SK-N-SH (cell line): ENCODE results near the gene SCAANT1. TPM values are rescaled to one million over a fixed set of nuclear protein-coding genes. Genes with fewer than 3 reads are reported as not detected.

Experiments used
- CTCF ChIA-PET: fragments of 300-600, 350-600 bp; formaldehyde crosslinking; extraction: SDS; loops from one replicate; lab custom pipeline; 2021; lab: Yijun Ruan, JAX
- POLR2A ChIA-PET: fragments of 350-600 bp; sonication (Branson Sonifier 250); formaldehyde crosslinking; extraction: SDS; loops from one replicate; lab custom pipeline; 2020; ENCODE audit warnings: antibody characterized with exemption, inconsistent platforms; lab: Yijun Ruan, JAX
- DNase-seq: peaks from one replicate; pipeline ENCODE4 v3.0.0; 2012
- H2AFZ ChIP-seq: fragments of 200-600 bp; sonication (generic); 2 replicates; pipeline ENCODE4 v1.8.1; 2016; ENCODE audit warnings: antibody characterized with exemption, mild to moderate bottlenecking, low read depth
- H3F3A ChIP-seq: fragments of 200-600 bp; sonication (generic); replicated peaks from 2 replicates; pipeline ENCODE3; 2016; ENCODE audit warnings: antibody characterized with exemption, mild to moderate bottlenecking; ENCODE audit not compliant: insufficient read depth
- H3K27ac ChIP-seq, 2 experiments: fragments of 200-500 bp in 1 of 2; fragments of 200-600 bp in 1 of 2; sonication (Bioruptor generic) in 1 of 2; sonication (generic), shearing (Covaris generic) in 1 of 2; 2 replicates each; pipeline versions ENCODE4 v1.5.1 to v1.6.1; 2014 to 2016; ENCODE audit warnings: low read depth in 2 of 2, inconsistent platforms in 1 of 2, low read length in 1 of 2, mild to moderate bottlenecking in 1 of 2, mixed read lengths in 1 of 2
- H3K27me3 ChIP-seq: fragments of 200-600 bp; sonication (generic), shearing (Covaris generic); 2 replicates; pipeline ENCODE4 v1.6.1; 2016; ENCODE audit warnings: mixed run types; ENCODE audit not compliant: insufficient read depth
- H3K36me3 ChIP-seq, 2 experiments: fragments of 200-500 bp in 1 of 2; fragments of 200-600 bp in 1 of 2; sonication (Bioruptor generic) in 1 of 2; sonication (generic) in 1 of 2; replicated peaks in 1 of 2; 2 replicates each; pipeline versions ENCODE3 to v1.5.1; 2014 to 2016; ENCODE audit warnings: low read length in 1 of 2, mild to moderate bottlenecking in 1 of 2; ENCODE audit not compliant: insufficient read depth in 2 of 2, control insufficient read depth in 1 of 2
- H3K4me1 ChIP-seq, 2 experiments: fragments of 200-500 bp in 1 of 2; fragments of 200-600 bp in 1 of 2; sonication (Bioruptor generic) in 1 of 2; sonication (generic), shearing (Covaris generic) in 1 of 2; 2 replicates each; pipeline versions ENCODE4 v1.5.1 to v1.6.1; 2014 to 2016; ENCODE audit warnings: low read depth in 1 of 2, low read length in 1 of 2, mixed run types in 1 of 2; ENCODE audit not compliant: insufficient read depth in 2 of 2, control insufficient read depth in 1 of 2
- H3K4me2 ChIP-seq: fragments of 200-600 bp; sonication (generic), shearing (Covaris generic); 2 replicates; pipeline ENCODE4 v1.6.1; 2017; ENCODE audit warnings: mixed run types
- H3K4me3 ChIP-seq, 2 experiments: fragments of 200-500 bp in 1 of 2; fragments of 200-600 bp in 1 of 2; sonication (Bioruptor generic) in 1 of 2; sonication (generic), shearing (Covaris generic) in 1 of 2; 2 replicates each; pipeline versions ENCODE4 v1.5.1 to v1.8.1; 2014 to 2016; ENCODE audit warnings: low read depth in 2 of 2, inconsistent platforms in 1 of 2, low read length in 1 of 2, mild to moderate bottlenecking in 1 of 2, mixed read lengths in 1 of 2, moderate library complexity in 1 of 2
- H3K79me2 ChIP-seq: fragments of 200-600 bp; sonication (generic); 2 replicates; pipeline ENCODE4 v1.8.1; 2017; ENCODE audit warnings: mild to moderate bottlenecking; ENCODE audit not compliant: insufficient read depth
- H3K9ac ChIP-seq: fragments of 200-600 bp; sonication (generic); 2 replicates; pipeline ENCODE4 v1.6.1; 2017; ENCODE audit warnings: mixed run types
- H3K9me2 ChIP-seq: fragments of 200-600 bp; sonication (generic); 2 replicates; pipeline ENCODE4 v1.6.1; 2017; ENCODE audit warnings: mixed run types
- H3K9me3 ChIP-seq: fragments of 200-600 bp; sonication (generic); 2 replicates; pipeline ENCODE4 v1.6.1; 2017; ENCODE audit warnings: mixed run types, mild to moderate bottlenecking, moderate library complexity
- H4K20me1 ChIP-seq: fragments of 200-600 bp; sonication (generic); 2 replicates; pipeline ENCODE4 v1.6.1; 2017; ENCODE audit warnings: mild to moderate bottlenecking, mixed run types; ENCODE audit not compliant: insufficient read depth
- EP300 ChIP-seq, 2 experiments: IDR thresholded peaks; 2 replicates each; pipeline versions ENCODE4 v1.4.0 to v1.6.1; 2012; ENCODE audit warnings: borderline replicate concordance in 1 of 2, low read depth in 1 of 2, low read length in 1 of 2
- FOXM1 ChIP-seq: IDR thresholded peaks from 2 replicates; pipeline ENCODE4 v1.4.0; 2012; ENCODE audit warnings: low read depth, mild to moderate bottlenecking
- JUND ChIP-seq: IDR thresholded peaks from 2 replicates; pipeline ENCODE4 v1.4.0; 2012
- TAF1 ChIP-seq: IDR thresholded peaks from 2 replicates; pipeline ENCODE4 v1.6.1; 2012; ENCODE audit warnings: low read depth, mild to moderate bottlenecking, low read length, moderate library complexity, borderline replicate concordance
- TCF12 ChIP-seq: IDR thresholded peaks from 2 replicates; pipeline ENCODE4 v1.4.0; 2012
- TEAD4 ChIP-seq: IDR thresholded peaks from 2 replicates; pipeline ENCODE4 v1.4.0; 2012; ENCODE audit warnings: mild to moderate bottlenecking, borderline replicate concordance; ENCODE audit not compliant: insufficient read depth
- whole genome bisulfite sequencing: methylation state at CpG from one replicate; pipeline ENCODE4 v1.1.6; 2017; ENCODE audit warnings: low lambda C conversion rate; 5-methylcytosine and 5-hydroxymethylcytosine counted together
- polyA plus RNA-seq, 3 experiments: library from polyadenylated mRNA; depleted of rRNA; stranded (reverse); fragments of >200 nt; gene quantifications; 2 replicates each; pipeline ENCODE4 v1.2.3, GENCODE V29; 2012
- TF ChIP-seq, protein P1 (sequence below): IDR thresholded peaks from 2 replicates; pipeline ENCODE4 v1.4.0; 2012; ENCODE audit warnings: low read depth, borderline replicate concordance
- TF ChIP-seq, protein P2 (sequence below): IDR thresholded peaks from 2 replicates; pipeline ENCODE4 v1.6.1; 2012; ENCODE audit warnings: mild to moderate bottlenecking, low read depth, low read length, moderate library complexity
- TF ChIP-seq, protein P3 (sequence below): fragments of 150-350 bp; IDR thresholded peaks from 2 replicates; pipeline ENCODE4 v1.6.1; 2016; ENCODE audit warnings: mild to moderate bottlenecking, low read depth, low read length

Gene SCAANT1
- polyA plus RNA-seq, 1 of the 3 experiments (the other 2 are of a cell fraction) = not detected

DNA sequence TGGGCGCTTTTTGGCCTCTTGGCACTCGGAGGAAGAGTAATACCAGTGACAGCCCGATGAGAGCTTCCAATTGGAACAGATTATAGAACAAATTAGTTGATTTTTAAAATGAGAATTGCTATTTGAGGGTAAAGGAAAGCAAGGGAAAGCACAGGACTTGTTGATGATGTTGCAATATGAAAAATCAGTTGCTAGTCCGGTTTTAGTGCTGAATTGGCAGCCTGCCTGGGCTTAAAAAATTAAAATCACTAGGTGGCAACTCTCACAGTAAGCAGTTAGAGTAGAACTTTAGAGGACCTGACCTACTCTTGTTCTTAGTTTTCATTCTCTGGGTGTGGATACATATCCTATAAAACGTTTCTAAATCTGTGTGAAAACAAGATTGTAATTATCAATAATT, 2.1 kb upstream of the SCAANT1 start:
- no peak overlapping the region for H3K9ac ChIP-seq
- peaks cover 23% of the 10 kb centered on the region for H3F3A ChIP-seq
- no peak for DNase-seq
- WGBS = 86% methylated on average over 5 of the region's 5 CpGs
- no peak overlapping the region for H2AFZ ChIP-seq
- H3K4me3 ChIP-seq = no peak overlapping the region
- peaks cover 13 to 18% of the 10 kb centered on the region in 2 experiments for H3K4me1 ChIP-seq
- H3K79me2 ChIP-seq = peaks cover 77% of the 10 kb centered on the region
- no peaks in the 10 kb centered on the region for H3K9me2 ChIP-seq
- no peak overlapping the region; a peak in 1 of 4 replicates for H3K27ac ChIP-seq
- H3K27me3 ChIP-seq = no peaks in the 10 kb centered on the region
- H4K20me1 ChIP-seq = peaks cover 6% of the 10 kb centered on the region
- H3K36me3 ChIP-seq = peaks cover 26 to 34% of the 10 kb centered on the region in 2 experiments
- H3K9me3 ChIP-seq = no peaks in the 10 kb centered on the region
- POLR2A ChIA-PET = no interaction called here
- no peak overlapping the region for H3K4me2 ChIP-seq
- no peak for TF ChIP-seq JUND
- no peak for TF ChIP-seq FOXM1
- CTCF ChIA-PET = no interaction called here

DNA sequence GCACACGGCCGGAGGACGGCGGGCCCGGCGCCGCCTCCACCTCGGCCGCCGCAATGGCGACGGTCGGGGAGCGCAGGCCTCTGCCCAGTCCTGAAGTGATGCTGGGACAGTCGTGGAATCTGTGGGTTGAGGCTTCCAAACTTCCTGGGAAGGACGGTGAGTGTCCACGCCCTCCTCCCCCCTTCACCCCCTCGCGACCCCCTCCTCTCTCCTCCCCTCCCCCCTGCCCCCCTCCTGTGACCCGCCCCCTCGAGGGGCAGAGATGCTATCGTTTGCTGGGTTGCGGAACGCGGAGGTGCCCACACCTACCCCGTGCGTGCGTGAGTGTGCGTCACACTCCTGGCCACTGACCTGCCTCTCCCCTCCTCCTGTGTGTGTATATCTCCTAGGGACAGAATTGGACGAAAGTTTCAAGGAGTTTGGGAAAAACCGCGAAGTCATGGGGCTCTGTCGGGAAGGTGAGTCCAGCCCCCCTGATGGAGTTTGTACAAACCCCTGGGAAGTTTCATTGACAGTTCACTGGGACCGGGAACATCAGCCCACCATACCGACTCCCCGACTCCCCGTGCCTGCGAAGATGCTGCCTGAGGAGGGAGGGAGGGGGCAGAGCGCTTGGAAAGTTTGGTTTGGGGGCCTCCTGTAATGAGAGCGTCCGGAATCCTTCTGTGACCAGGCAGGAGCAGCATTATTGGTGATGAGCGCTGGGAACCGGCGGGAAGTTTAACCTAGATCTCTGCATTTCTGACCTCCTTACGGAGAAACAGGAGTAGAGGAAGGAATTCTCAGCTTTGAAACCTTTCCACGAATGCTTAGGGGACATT, 795 bp upstream of the SCAANT1 start:
- H3K27me3 ChIP-seq = no peaks in the 10 kb centered on the region

DNA sequence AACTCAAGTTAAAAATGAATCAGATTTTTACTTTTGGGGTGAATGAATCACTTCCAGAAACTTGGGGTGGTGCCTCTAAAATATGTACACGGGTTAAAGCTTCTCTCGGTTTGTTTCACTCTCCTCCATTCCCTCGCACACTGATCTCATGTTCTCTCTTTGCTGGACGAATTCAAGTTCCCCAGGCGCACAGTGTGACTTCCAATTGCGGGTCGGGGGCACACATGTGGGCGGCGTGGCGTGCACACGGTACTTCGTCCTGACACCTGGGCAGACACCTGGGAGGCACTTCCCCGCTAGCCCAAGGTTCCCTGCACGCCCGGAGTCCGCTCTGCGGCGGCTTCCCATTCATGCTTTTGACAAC, 692 bp downstream of the SCAANT1 start:
- Histone ChIP-seq H3K9me2 (no peaks in the 10 kb centered on the region), H4K20me1 (peaks cover 8% of the 10 kb centered on the region; the same call in 1 of the 2 replicates), H3K4me2 (peak overlapping the region; percentile 96), H3K27ac (peak overlapping the region; percentile 78 to 86), H3K4me1 (peaks cover 13 to 18% of the 10 kb centered on the region in 2 experiments), H3K27me3 (no peaks in the 10 kb centered on the region), H3F3A (peaks cover 14% of the 10 kb centered on the region), H3K9me3 (no peaks in the 10 kb centered on the region), H3K4me3 (peak overlapping the region; percentile 68 to 71), H3K79me2 (peaks cover 57% of the 10 kb centered on the region), H2AFZ (peak overlapping the region; percentile 71; the same call in 1 of the 2 replicates), H3K36me3 (peaks cover 9 to 14% of the 10 kb centered on the region in 2 experiments), H3K9ac (peak overlapping the region; percentile 81)
- POLR2A ChIA-PET = no interaction called here
- CTCF ChIA-PET = interaction anchor here (0.7 to 2.1 kb wide), 7 partner anchors 10 to 561 kb away, joined by 3 to 7 read pairs (median 3); partner anchors contain the start of genes C3orf49 and PSMD6
- TF ChIP-seq, protein P1, sequence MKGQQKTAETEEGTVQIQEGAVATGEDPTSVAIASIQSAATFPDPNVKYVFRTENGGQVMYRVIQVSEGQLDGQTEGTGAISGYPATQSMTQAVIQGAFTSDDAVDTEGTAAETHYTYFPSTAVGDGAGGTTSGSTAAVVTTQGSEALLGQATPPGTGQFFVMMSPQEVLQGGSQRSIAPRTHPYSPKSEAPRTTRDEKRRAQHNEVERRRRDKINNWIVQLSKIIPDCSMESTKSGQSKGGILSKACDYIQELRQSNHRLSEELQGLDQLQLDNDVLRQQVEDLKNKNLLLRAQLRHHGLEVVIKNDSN = no peak
- TF ChIP-seq EP300 (IDR thresholded peaks at IDR 0.05; ENCODE audit: borderline replicate concordance in 1 of 2, low read depth in 1 of 2, low read length in 1 of 2) (no peak), TEAD4 (no peak), JUND (no peak), TCF12 (0 out of 2 replicates have a peak, but pooled peaks have one; percentile 2)
- TF ChIP-seq, protein P2, sequence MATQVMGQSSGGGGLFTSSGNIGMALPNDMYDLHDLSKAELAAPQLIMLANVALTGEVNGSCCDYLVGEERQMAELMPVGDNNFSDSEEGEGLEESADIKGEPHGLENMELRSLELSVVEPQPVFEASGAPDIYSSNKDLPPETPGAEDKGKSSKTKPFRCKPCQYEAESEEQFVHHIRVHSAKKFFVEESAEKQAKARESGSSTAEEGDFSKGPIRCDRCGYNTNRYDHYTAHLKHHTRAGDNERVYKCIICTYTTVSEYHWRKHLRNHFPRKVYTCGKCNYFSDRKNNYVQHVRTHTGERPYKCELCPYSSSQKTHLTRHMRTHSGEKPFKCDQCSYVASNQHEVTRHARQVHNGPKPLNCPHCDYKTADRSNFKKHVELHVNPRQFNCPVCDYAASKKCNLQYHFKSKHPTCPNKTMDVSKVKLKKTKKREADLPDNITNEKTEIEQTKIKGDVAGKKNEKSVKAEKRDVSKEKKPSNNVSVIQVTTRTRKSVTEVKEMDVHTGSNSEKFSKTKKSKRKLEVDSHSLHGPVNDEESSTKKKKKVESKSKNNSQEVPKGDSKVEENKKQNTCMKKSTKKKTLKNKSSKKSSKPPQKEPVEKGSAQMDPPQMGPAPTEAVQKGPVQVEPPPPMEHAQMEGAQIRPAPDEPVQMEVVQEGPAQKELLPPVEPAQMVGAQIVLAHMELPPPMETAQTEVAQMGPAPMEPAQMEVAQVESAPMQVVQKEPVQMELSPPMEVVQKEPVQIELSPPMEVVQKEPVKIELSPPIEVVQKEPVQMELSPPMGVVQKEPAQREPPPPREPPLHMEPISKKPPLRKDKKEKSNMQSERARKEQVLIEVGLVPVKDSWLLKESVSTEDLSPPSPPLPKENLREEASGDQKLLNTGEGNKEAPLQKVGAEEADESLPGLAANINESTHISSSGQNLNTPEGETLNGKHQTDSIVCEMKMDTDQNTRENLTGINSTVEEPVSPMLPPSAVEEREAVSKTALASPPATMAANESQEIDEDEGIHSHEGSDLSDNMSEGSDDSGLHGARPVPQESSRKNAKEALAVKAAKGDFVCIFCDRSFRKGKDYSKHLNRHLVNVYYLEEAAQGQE = no peak
- TF ChIP-seq, protein P3, sequence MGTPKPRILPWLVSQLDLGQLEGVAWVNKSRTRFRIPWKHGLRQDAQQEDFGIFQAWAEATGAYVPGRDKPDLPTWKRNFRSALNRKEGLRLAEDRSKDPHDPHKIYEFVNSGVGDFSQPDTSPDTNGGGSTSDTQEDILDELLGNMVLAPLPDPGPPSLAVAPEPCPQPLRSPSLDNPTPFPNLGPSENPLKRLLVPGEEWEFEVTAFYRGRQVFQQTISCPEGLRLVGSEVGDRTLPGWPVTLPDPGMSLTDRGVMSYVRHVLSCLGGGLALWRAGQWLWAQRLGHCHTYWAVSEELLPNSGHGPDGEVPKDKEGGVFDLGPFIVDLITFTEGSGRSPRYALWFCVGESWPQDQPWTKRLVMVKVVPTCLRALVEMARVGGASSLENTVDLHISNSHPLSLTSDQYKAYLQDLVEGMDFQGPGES = no peak
- whole genome bisulfite sequencing = under 1% methylated on average over 12 of the region's 18 CpGs
- no peak for DNase-seq

More for the DNA sequence above, 795 bp upstream of the SCAANT1 start:
- Histone ChIP-seq H3K9ac (peak overlapping the region; percentile 81; the same call in 1 of the 2 replicates), H4K20me1 (peaks cover 14% of the 10 kb centered on the region), H3K4me3 (peak overlapping the region; percentile 68 to 71), H3K36me3 (peaks cover 20 to 29% of the 10 kb centered on the region in 2 experiments), H2AFZ (no peak overlapping the region), H3K4me2 (peak overlapping the region; percentile 84), H3K9me3 (no peaks in the 10 kb centered on the region), H3K79me2 (peaks cover 72% of the 10 kb centered on the region), H3K9me2 (no peaks in the 10 kb centered on the region), H3K4me1 (peaks cover 13 to 18% of the 10 kb centered on the region in 2 experiments), H3K27ac (peak overlapping the region; percentile 78 to 86), H3F3A (peaks cover 21% of the 10 kb centered on the region)
- CTCF ChIA-PET = interaction anchor here (1.4 to 1.8 kb wide), 3 partner anchors 12 to 562 kb away, joined by 3 to 5 read pairs (median 3); partner anchors contain the start of gene PSMD6
- DNase-seq = peak; percentile 80
- POLR2A ChIA-PET = no interaction called here
- TF ChIP-seq, protein P3 = no peak
- TF ChIP-seq TAF1 = peak; percentile 7; the same call in 1 of the 2 replicates
- 30% methylated on average over 18 of the region's 46 CpGs for WGBS
